Ishikawa (cell line): ENCODE measurements around the gene NEIL1.

Experiments used
- CEBPB ChIP-seq: IDR thresholded peaks from 2 replicates; pipeline ENCODE4 v1.6.1; 2012
- FOXM1 ChIP-seq: IDR thresholded peaks from 2 replicates; pipeline ENCODE4 v1.6.1; 2012; ENCODE audit warnings: low read depth, borderline replicate concordance
- MAX ChIP-seq: IDR thresholded peaks from 2 replicates; pipeline ENCODE4 v1.6.1; 2012
- RAD21 ChIP-seq: IDR thresholded peaks from 2 replicates; pipeline ENCODE4 v1.6.1; 2012; ENCODE audit warnings: low read depth
- REST ChIP-seq: IDR thresholded peaks from 2 replicates; pipeline ENCODE4 v1.6.1; 2012; ENCODE audit warnings: low read depth, mild to moderate bottlenecking
- TEAD4 ChIP-seq: IDR thresholded peaks from 2 replicates; pipeline ENCODE4 v1.6.1; 2012
- YY1 ChIP-seq: IDR thresholded peaks from 2 replicates; pipeline ENCODE4 v1.6.1; 2012; ENCODE audit warnings: low read depth
- TF ChIP-seq, protein P1 (sequence below): IDR thresholded peaks from 2 replicates; pipeline ENCODE4 v1.6.1; 2012

GRCh38 chr15:75307778-75308390 lies 39.0 kb upstream of the NEIL1 start:
- TF ChIP-seq CEBPB (no peak), REST (no peak), FOXM1 (no peak), RAD21 (peak; percentile 95), TEAD4 (no peak), YY1 (no peak), MAX (no peak)
- TF ChIP-seq, protein P1, sequence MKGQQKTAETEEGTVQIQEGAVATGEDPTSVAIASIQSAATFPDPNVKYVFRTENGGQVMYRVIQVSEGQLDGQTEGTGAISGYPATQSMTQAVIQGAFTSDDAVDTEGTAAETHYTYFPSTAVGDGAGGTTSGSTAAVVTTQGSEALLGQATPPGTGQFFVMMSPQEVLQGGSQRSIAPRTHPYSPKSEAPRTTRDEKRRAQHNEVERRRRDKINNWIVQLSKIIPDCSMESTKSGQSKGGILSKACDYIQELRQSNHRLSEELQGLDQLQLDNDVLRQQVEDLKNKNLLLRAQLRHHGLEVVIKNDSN, result no peak
